GM18868 (cell line): Measurements from ENCODE around the gene ARHGEF9.
"Not testable (repeated sequence)": the region's sequence is repeated elsewhere in the genome, so short reads cannot be mapped to it uniquely, and the experiment has no call there.

Source experiments
- ATAC-seq: cut with Tn5 transposase; IDR thresholded peaks from one replicate; pipeline ENCODE4 v1.9.1; 2021; ENCODE audit warnings: mild to moderate bottlenecking, moderate library complexity; ENCODE audit not compliant: unreplicated experiment

ARHGEF9 gene

DNA sequence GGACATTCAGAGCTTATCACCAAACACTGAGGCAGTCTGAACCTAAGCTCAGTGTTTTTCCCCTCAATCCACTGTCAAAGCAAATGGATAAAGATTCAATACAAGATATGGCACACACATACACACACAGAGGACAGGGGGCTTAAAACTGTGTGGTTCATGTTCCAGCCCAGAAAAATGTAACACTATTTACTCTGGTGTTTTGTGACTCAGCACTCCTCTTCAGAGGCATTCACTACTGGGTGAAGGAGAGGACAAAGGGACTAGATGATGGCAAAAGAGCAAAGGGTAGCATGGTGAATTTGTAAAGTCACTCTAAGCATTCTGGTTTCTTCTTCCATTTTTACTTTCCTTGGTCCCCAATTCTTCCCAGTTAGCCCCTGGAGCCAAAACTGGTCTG, 120.3 kb downstream of the ARHGEF9 start:
- no peak for ATAC-seq

DNA sequence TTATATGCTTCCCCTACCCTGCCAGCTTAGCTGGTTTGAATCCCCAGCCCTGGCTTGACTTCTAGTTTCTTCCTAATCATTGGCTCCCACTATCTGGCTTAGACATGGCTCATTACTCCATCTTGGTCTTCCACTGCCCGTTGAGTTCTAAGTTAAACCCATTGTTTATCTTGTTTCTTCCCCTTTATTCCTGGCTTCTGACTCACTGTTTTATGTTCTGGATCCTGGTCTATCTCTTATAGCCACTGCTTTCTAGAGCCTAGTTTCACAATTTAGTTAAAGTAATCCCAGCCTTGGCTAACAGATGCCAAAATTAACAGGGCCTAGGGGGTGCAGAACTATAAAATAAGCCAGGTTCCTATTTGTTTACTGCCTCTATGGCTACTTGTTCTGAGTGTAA, 120.9 kb downstream of the ARHGEF9 start:
- ATAC-seq = no peak

DNA sequence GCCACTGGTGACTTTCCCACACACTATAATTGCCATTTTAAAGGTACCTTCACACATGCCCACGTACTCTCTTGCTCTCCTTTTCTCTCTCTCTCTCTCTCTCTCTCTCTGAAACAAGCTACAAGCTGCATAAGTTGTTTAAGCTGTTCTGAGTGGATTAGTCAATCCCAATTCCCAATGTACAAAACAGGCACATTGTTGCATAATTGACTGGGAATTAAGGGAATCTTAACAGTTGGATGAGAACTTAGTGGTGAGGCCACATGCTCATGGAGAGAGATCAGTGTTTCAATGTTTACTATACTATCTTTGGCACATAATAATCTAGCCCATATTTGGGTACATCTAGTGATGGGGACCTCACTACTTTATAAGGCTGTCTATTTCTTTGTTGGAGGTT, 123.3 kb downstream of the ARHGEF9 start:
- no peak for ATAC-seq

DNA sequence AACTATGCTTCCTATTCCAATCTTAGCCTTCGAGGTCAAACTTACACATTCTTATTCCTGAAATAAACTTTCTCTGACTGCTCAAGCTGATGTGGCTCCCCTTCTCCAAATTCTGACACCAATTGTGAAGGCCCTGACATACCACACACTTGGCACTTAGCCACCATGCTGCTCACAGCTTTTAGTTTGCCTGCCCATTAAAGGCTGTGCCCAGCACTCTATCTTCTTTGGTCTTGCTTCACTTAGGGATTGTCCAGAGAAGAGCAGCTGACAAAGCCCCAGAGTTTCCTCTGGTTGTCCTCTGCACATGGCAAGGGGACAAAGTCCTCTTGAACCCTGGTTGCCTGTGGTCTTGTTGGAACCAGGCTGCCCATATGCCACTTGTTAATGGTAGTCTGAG, 126.1 kb downstream of the ARHGEF9 start:
- no peak for ATAC-seq

DNA sequence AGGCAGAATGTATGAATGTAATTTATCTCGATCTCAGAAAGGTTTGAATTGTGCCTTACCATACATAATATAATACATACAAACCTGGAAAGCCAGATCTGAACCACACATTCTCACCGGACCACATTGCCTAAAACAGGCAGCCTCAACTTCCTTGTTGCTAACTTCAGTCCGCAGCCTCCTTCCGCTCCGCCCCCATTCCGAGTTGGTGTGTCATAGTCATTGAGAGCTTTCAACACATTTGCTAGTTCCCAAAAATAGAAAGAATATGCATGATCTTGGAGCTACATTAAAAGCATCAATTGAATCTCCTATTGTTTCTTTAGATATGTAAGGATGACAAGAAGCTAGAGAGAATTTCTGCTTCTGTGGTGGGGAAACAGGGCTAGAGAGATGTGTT, 127.2 kb downstream of the ARHGEF9 start:
- ATAC-seq = no peak

DNA sequence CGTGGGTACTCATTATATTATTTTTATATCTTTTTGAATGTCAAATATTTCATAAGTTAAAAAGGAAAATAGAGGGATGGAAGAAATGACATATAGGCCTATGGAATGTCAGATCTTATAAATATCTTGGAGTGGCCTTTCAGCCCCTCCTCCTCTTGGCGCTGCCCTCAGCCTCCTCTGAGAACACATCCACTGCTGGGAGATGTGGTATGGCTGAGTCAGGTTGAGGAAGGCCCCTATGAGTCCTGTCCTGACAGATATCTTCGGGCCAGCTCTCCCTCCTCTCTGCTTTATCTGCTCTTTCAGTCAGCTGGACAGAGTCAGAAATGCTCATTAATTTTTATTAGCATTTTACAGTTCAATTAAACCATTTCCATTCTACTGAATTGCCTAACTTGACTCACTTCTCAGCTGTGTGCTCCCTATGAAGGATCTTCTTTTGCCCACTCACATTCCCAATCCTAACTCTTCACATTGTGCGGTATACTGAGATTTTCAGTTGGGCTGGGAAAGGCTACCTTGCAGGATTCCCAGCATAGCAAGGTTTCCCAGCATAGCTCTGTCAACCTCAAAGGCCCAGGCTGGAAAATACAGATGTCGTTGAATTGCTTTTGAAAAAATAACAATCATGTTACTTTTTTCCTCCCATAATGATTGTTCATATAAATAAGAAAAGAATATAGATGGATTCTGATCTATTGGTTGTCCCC, 128.0 kb downstream of the ARHGEF9 start:
- no peak for ATAC-seq

DNA sequence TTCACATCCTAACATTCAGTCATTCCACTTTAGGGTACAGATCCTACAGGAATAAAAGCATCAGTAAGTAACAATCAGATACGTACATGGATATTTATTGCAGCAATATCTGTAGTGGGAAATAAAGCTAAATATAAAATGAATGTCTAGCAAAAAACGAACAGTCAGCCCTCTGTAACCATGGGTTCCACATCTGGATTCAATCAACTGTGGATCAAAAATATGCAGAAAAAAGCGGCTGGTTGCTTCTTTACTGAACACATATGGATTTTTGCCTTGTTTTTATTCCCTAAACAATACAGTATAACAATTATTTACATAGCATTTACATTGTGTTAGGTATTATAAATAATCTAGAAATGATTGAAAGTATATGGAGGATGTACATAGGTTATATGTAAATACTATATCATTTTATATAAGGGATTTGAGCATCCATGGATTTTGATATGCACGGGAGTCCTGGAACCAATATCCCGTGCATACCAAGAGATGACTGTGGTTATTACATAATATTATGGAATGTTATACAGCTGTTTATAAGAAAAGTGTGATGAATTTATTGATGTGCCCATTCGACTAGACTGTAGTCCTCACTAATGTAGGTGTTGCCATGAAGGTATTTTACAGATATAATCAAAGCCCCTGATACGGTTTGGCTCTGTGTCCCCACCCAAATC, 132.8 kb downstream of the ARHGEF9 start:
- no peak for ATAC-seq

DNA sequence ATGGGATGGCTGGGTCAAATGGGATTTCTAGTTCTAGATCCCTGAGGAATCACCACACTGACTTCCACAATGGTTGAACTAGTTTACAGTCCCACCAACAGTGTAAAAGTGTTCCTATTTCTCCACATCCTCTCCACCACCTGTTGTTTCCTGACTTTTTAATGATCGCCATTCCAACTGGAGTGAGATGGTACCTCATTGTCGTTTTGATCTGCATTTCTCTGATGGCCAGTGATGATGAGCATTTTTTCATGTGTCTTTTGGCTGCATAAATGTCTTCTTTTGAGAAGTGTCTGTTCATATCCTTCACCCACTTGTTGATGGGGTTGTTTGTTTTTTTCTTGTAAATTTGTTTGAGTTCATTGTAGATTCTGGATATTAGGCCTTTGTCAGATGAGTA, 139.3 kb downstream of the ARHGEF9 start:
- ATAC-seq = not testable (repeated sequence)

DNA sequence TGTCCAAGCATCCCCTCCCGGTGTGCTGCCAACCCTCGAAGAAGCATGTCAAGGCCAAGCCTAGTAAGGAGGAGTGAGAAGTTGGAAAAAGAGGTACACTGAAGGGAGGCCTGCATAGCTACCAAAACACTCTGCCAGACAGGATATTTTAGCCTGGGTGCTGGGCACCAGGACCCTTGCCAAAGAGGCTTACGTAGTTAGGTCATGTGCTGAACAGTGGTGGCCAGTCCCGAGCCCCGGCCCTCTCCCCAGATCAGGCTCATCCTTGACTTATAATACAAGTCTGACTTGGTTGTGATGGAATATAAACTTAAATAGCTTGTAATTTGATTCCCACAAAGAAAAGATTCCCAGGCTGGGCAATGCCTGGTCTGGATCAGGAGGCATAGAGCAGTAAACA, 149.3 kb downstream of the ARHGEF9 start:
- ATAC-seq = no peak

DNA sequence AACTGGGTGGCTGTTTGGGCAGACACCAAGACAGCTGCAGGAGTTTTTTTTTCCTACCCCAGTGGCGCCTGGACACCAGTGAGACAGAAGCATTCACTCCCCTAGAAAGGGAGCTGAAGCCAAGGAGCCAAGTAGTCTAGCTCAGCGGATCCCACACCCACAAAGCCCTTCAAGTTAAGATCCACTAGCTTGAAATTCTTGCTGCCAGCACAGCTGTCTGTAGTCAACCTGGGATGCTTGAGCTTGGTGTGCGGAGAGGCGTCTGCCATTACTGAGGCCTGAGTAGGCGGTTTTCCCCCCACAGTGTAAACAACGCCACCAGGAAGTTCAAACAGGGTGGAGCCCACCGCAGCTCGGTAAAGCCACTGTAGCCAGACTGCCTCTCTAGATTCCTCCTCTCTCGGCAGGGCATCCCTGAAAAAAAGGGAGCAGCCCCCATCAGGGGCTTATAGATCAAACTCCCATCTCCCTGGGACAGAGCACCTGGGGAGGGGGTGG, 171.4 kb downstream of the ARHGEF9 start:
- ATAC-seq = no peak

DNA sequence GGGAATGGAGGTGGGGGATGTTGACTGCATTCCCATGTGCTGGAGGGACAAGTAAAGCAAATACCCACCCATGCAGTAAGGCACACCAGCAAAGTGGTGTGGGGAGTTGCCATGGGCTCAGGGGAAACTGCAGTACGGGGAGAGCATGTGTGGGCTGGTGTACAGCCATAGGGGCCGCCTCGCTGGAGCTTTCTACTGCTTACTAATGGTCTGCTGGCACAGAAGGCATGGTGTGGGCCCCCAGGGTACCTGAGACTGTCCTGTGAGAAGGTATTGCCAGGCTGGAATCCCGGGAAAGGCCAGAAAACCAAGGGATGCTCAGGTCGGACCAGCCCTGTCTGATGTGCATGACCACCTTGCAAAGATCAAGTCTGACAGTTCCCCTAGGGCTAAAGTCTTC, 199.1 kb downstream of the ARHGEF9 start:
- no peak for ATAC-seq
